ENCODE results near the gene NSMF. TPM values are rescaled to one million over a fixed set of nuclear protein-coding genes. Genes with fewer than 3 reads are reported as not detected.

Gene NSMF
- total and polyA plus RNA-seq, 2 donors (not counting 1 experiment from before 2014, with no cell fraction given) = 28.7 to 59.4 TPM

- intact Hi-C loops (cut with micrococcal nuclease) = no loop called here
- no peaks in the 10 kb centered on the region for H3K27me3 ChIP-seq (replicated peaks in 1 of 4; ENCODE audit: control extremely low read depth in 1 of 4, control insufficient read depth in 3 of 4, insufficient read depth in 4 of 4, low read length in 3 of 4)
- no peak for TF ChIP-seq EZH2 (IDR thresholded peaks at IDR 0.05; ENCODE audit: borderline replicate concordance, insufficient read depth, low read depth, low read length, poor library complexity, severe bottlenecking)
- TF ChIP-seq CTCF (IDR thresholded peaks at IDR 0.05) = no peak
- H3K9me3 ChIP-seq (ENCODE audit: control extremely low read depth in 1 of 3, control insufficient read depth in 2 of 3, insufficient read depth in 1 of 3, low read length in 2 of 3) = peaks cover 1 to 19% (median 13%) of the 10 kb centered on the region in 3 donors
- WGBS (ENCODE audit: insufficient coverage) = 94% methylated on average over 33 of the region's 36 CpGs
- ChIA-PET CTCF (no interaction called here), POLR2A (no interaction called here)
- H4K20me1 ChIP-seq (ENCODE audit: control insufficient read depth, insufficient read depth, low read length, poor library complexity, severe bottlenecking) = no peaks in the 10 kb centered on the region
- no peaks in the 10 kb centered on the region for H3K4me1 Mint-ChIP-seq
- H3K36me3 ChIP-seq (replicated peaks in 1 of 2; ENCODE audit: control extremely low read depth in 1 of 2, control insufficient read depth in 1 of 2, extremely low read depth in 1 of 2, insufficient read depth in 2 of 2, low read length in 1 of 2) = no peaks in the 10 kb centered on the region
- H2AFZ ChIP-seq (ENCODE audit: insufficient read depth, low read depth, low read length, poor library complexity, severe bottlenecking) = no peak overlapping the region
- no peaks in the 10 kb centered on the region for H3K79me2 ChIP-seq (ENCODE audit: control insufficient read depth, insufficient read depth, low read length)
- ATAC-seq (ENCODE audit: low read depth) (no peak), DNase-seq (no peak)
- no peak overlapping the region for H3K4me3 Mint-ChIP-seq
- H3K9me3 Mint-ChIP-seq (ENCODE audit: insufficient read depth) = peaks cover 10% of the 10 kb centered on the region
- H3K4me3 ChIP-seq (ENCODE audit: control extremely low read depth in 1 of 5, extremely low read depth in 1 of 5, insufficient read depth in 1 of 5, low read depth in 2 of 5, low read length in 4 of 5) = no peak overlapping the region
- no peaks in the 10 kb centered on the region for H3K27me3 Mint-ChIP-seq
- H3K9ac ChIP-seq (ENCODE audit: low read length) = no peak overlapping the region
- no peak overlapping the region for H3K4me2 ChIP-seq (replicated peaks; ENCODE audit: low read depth, low read length, poor library complexity, severe bottlenecking)
- no peak overlapping the region for H3K27ac Mint-ChIP-seq
- H3K4me1 ChIP-seq (ENCODE audit: control insufficient read depth in 2 of 2, insufficient read depth in 2 of 2, low read length in 2 of 2) = no peaks in the 10 kb centered on the region
- H3K27ac ChIP-seq (ENCODE audit: low read length in 2 of 2) = no peak overlapping the region
Measured at GRCh38 chr9:137478962-137479861, 20.1 kb upstream of the NSMF start.

- Histone ChIP-seq H3K79me2 (ENCODE audit: control insufficient read depth, insufficient read depth, low read length) (no peaks in the 10 kb centered on the region), H3K27me3 (replicated peaks in 1 of 4; ENCODE audit: control extremely low read depth in 1 of 4, control insufficient read depth in 3 of 4, insufficient read depth in 4 of 4, low read length in 3 of 4) (no peaks in the 10 kb centered on the region), H3K4me3 (ENCODE audit: control extremely low read depth in 1 of 5, extremely low read depth in 1 of 5, insufficient read depth in 1 of 5, low read depth in 2 of 5, low read length in 4 of 5) (no peak overlapping the region), H3K9ac (ENCODE audit: low read length) (no peak overlapping the region), H3K9me3 (ENCODE audit: control extremely low read depth in 1 of 3, control insufficient read depth in 2 of 3, insufficient read depth in 1 of 3, low read length in 2 of 3) (peaks cover 1 to 23% (median 13%) of the 10 kb centered on the region in 3 donors), H2AFZ (ENCODE audit: insufficient read depth, low read depth, low read length, poor library complexity, severe bottlenecking) (no peak overlapping the region), H3K4me2 (replicated peaks; ENCODE audit: low read depth, low read length, poor library complexity, severe bottlenecking) (no peak overlapping the region), H3K36me3 (replicated peaks in 1 of 2; ENCODE audit: control extremely low read depth in 1 of 2, control insufficient read depth in 1 of 2, extremely low read depth in 1 of 2, insufficient read depth in 2 of 2, low read length in 1 of 2) (no peaks in the 10 kb centered on the region), H4K20me1 (ENCODE audit: control insufficient read depth, insufficient read depth, low read length, poor library complexity, severe bottlenecking) (no peaks in the 10 kb centered on the region), H3K27ac (ENCODE audit: low read length in 2 of 2) (no peak overlapping the region), H3K4me1 (ENCODE audit: control insufficient read depth in 2 of 2, insufficient read depth in 2 of 2, low read length in 2 of 2) (no peaks in the 10 kb centered on the region)
- no peaks in the 10 kb centered on the region for H3K27me3 Mint-ChIP-seq
- no peak overlapping the region for H3K4me3 Mint-ChIP-seq
- no peak for DNase-seq
- ChIA-PET CTCF (no interaction called here), POLR2A (no interaction called here)
- peaks cover 11% of the 10 kb centered on the region for H3K9me3 Mint-ChIP-seq (ENCODE audit: insufficient read depth)
- intact Hi-C loops (cut with micrococcal nuclease) = no loop called here
- 94% methylated on average over 11 of the region's 11 CpGs for WGBS (ENCODE audit: insufficient coverage)
- H3K4me1 Mint-ChIP-seq = no peaks in the 10 kb centered on the region
- no peak overlapping the region for H3K27ac Mint-ChIP-seq
- no peak for TF ChIP-seq EZH2 (IDR thresholded peaks at IDR 0.05; ENCODE audit: borderline replicate concordance, insufficient read depth, low read depth, low read length, poor library complexity, severe bottlenecking)
- no peak for TF ChIP-seq CTCF (IDR thresholded peaks at IDR 0.05)
- ATAC-seq (ENCODE audit: low read depth) = no peak
Measured at GRCh38 chr9:137478613-137478961, 19.5 kb upstream of the NSMF start.

Data from B cell (primary cell).